Naive B cell (primary cell): ENCODE results near the gene DZIP1. TPM values are rescaled to one million over a fixed set of nuclear protein-coding genes. Genes with fewer than 3 reads are reported as not detected.
"Not testable (repeated sequence)": the region's sequence is repeated elsewhere in the genome, so short reads cannot be mapped to it uniquely, and the experiment has no call there.

Experiments
- ATAC-seq, 2 donors: fragments of 150-1000 bp; cut with Tn5 transposase; 2 replicates each; pipeline ENCODE4 v1.10.0; 2021; ENCODE audit warnings: low read depth in 2 of 2, mild to moderate bottlenecking in 2 of 2, moderate library complexity in 2 of 2
- DNase-seq: peaks from one replicate; pipeline ENCODE4 v3.0.0; 2022
- H3K27ac Mint-ChIP-seq, 6 donors: one replicate each; pipeline ENCODE4 v1.8.0; 2020 to 2022; ENCODE audit warnings: mild to moderate bottlenecking in 6 of 6, mixed read lengths in 6 of 6, moderate library complexity in 5 of 6, inconsistent platforms in 2 of 6
- H3K27me3 Mint-ChIP-seq, 3 donors: one replicate each; pipeline ENCODE4 v1.8.0; 2021 to 2022; ENCODE audit warnings: mixed read lengths in 3 of 3, mild to moderate bottlenecking in 1 of 3
- H3K36me3 Mint-ChIP-seq, 2 donors: one replicate each; pipeline ENCODE4 v1.8.0; 2020 to 2022; ENCODE audit warnings: mixed read lengths in 2 of 2, inconsistent platforms in 1 of 2, mild to moderate bottlenecking in 1 of 2
- H3K4me1 Mint-ChIP-seq, 3 donors: one replicate each; pipeline ENCODE4 v1.8.0; 2020 to 2022; ENCODE audit warnings: mixed read lengths in 3 of 3, inconsistent platforms in 1 of 3, mild to moderate bottlenecking in 1 of 3, moderate library complexity in 1 of 3
- H3K4me3 Mint-ChIP-seq, 8 donors: one replicate each; pipeline ENCODE4 v1.8.0; 2020 to 2022; ENCODE audit warnings: mild to moderate bottlenecking in 8 of 8, mixed read lengths in 8 of 8, moderate library complexity in 8 of 8, inconsistent platforms in 2 of 8
- H3K9me3 Mint-ChIP-seq, 7 donors: one replicate each; pipeline ENCODE4 v1.8.0; 2020 to 2022; ENCODE audit warnings: mixed read lengths in 7 of 7, mild to moderate bottlenecking in 5 of 7, inconsistent platforms in 2 of 7, moderate library complexity in 1 of 7
- polyA plus RNA-seq, 6 donors: library from polyadenylated mRNA; unstranded; fragments of 300-500 nt; fragmentation: Illumina TruSeq; gene quantifications; one replicate each; pipeline ENCODE4 v1.2.3, GENCODE V29; 2021; ENCODE audit warnings: low read depth in 6 of 6

DZIP1 gene
- polyA plus RNA-seq, 6 donors from 2014 or later, result not detected

- H3K4me3 Mint-ChIP-seq, result no peak overlapping the region
- H3K4me1 Mint-ChIP-seq, result no peaks in the 10 kb centered on the region
- no peak for DNase-seq
- H3K27ac Mint-ChIP-seq, result no peak overlapping the region
- H3K27me3 Mint-ChIP-seq, result peaks cover 8 to 17% (median 14%) of the 10 kb centered on the region in 3 donors
- H3K9me3 Mint-ChIP-seq, result peaks cover 0 to 10% (median 4%) of the 10 kb centered on the region in 7 donors
- H3K36me3 Mint-ChIP-seq, result no peaks in the 10 kb centered on the region
- no peak for ATAC-seq
Observed at GRCh38 chr13:95570016-95570415, 74.5 kb downstream of the DZIP1 start.

- DNase-seq, result no peak
- peak overlapping the region in 1 of 6 donors; percentile 44 for H3K27ac Mint-ChIP-seq
- no peaks in the 10 kb centered on the region for H3K4me1 Mint-ChIP-seq
- H3K9me3 Mint-ChIP-seq, result peaks cover 0 to 10% (median 4%) of the 10 kb centered on the region in 7 donors
- peaks cover 8 to 22% (median 10%) of the 10 kb centered on the region in 3 donors for H3K27me3 Mint-ChIP-seq
- no peaks in the 10 kb centered on the region for H3K36me3 Mint-ChIP-seq
- H3K4me3 Mint-ChIP-seq, result no peak overlapping the region
- no peak for ATAC-seq
Observed at GRCh38 chr13:95568131-95568530, 76.4 kb downstream of the DZIP1 start.

GRCh38 chr13:95565758-95566157, 78.7 kb downstream of the DZIP1 start:
- not testable (repeated sequence) for ATAC-seq, H3K27ac Mint-ChIP-seq, H3K36me3 Mint-ChIP-seq, H3K4me3 Mint-ChIP-seq, DNase-seq, H3K4me1 Mint-ChIP-seq
- H3K27me3 Mint-ChIP-seq, result peaks cover 8 to 10% (median 10%) of the 10 kb centered on the region in 3 donors
- H3K9me3 Mint-ChIP-seq, result peaks cover 0 to 10% (median 4%) of the 10 kb centered on the region in 7 donors

- ATAC-seq (no peak), DNase-seq (no peak)
- Mint-ChIP-seq H3K4me3 (no peak overlapping the region), H3K36me3 (no peaks in the 10 kb centered on the region), H3K9me3 (peaks cover 0 to 10% (median 4%) of the 10 kb centered on the region in 7 donors), H3K27me3 (peaks cover 10 to 11% (median 10%) of the 10 kb centered on the region in 3 donors), H3K4me1 (no peaks in the 10 kb centered on the region), H3K27ac (no peak overlapping the region)
Observed at GRCh38 chr13:95564733-95565291, 79.7 kb downstream of the DZIP1 start.

GRCh38 chr13:95564091-95564490, 80.4 kb downstream of the DZIP1 start:
- Mint-ChIP-seq H3K4me1 (no peaks in the 10 kb centered on the region), H3K27me3 (peaks cover 9 to 18% (median 10%) of the 10 kb centered on the region in 3 donors), H3K9me3 (peaks cover 0 to 10% (median 4%) of the 10 kb centered on the region in 7 donors), H3K4me3 (no peak overlapping the region), H3K36me3 (no peaks in the 10 kb centered on the region), H3K27ac (no peak overlapping the region)
- DNase-seq (no peak), ATAC-seq (no peak)

GRCh38 chr13:95560387-95560786, 84.1 kb downstream of the DZIP1 start:
- Mint-ChIP-seq H3K4me3 (no peak overlapping the region), H3K27me3 (peaks cover 13 to 27% (median 19%) of the 10 kb centered on the region in 3 donors), H3K36me3 (no peaks in the 10 kb centered on the region), H3K9me3 (no peaks in the 10 kb centered on the region), H3K27ac (no peak overlapping the region), H3K4me1 (no peaks in the 10 kb centered on the region)
- ATAC-seq (no peak), DNase-seq (no peak)

- no peak for ATAC-seq
- Mint-ChIP-seq H3K4me3 (no peak overlapping the region), H3K27ac (no peak overlapping the region), H3K4me1 (peaks cover 3 to 4% (median 3%) of the 10 kb centered on the region in 3 donors), H3K9me3 (peaks cover 0 to 5% (median 0%) of the 10 kb centered on the region in 7 donors), H3K36me3 (no peaks in the 10 kb centered on the region), H3K27me3 (peaks cover 19 to 37% (median 29%) of the 10 kb centered on the region in 3 donors)
- DNase-seq, result no peak
Observed at GRCh38 chr13:95559100-95559499, 85.4 kb downstream of the DZIP1 start.

- H3K4me3 Mint-ChIP-seq, result no peak overlapping the region
- peaks cover 31 to 52% (median 38%) of the 10 kb centered on the region in 3 donors for H3K27me3 Mint-ChIP-seq
- H3K36me3 Mint-ChIP-seq, result no peaks in the 10 kb centered on the region
- H3K27ac Mint-ChIP-seq, result no peak overlapping the region
- no peak for ATAC-seq
- H3K4me1 Mint-ChIP-seq, result peaks cover 3 to 13% (median 13%) of the 10 kb centered on the region in 3 donors
- peaks cover 0 to 6% (median 0%) of the 10 kb centered on the region in 7 donors for H3K9me3 Mint-ChIP-seq
- no peak for DNase-seq
Observed at GRCh38 chr13:95557013-95557412, 87.5 kb downstream of the DZIP1 start.

- ATAC-seq, result no peak
- peaks cover 0 to 10% (median 0%) of the 10 kb centered on the region in 7 donors for H3K9me3 Mint-ChIP-seq
- DNase-seq, result no peak
- H3K27ac Mint-ChIP-seq, result no peak overlapping the region
- H3K4me1 Mint-ChIP-seq, result peaks cover 3 to 15% (median 13%) of the 10 kb centered on the region in 3 donors
- H3K4me3 Mint-ChIP-seq, result peak overlapping the region in 6 of 8 donors; percentile 10 to 70 (median 59)
- no peaks in the 10 kb centered on the region for H3K36me3 Mint-ChIP-seq
- H3K27me3 Mint-ChIP-seq, result peaks cover 51 to 66% (median 64%) of the 10 kb centered on the region in 3 donors
Observed at GRCh38 chr13:95553581-95554385, 90.7 kb downstream of the DZIP1 start.

GRCh38 chr13:95552539-95553441, 91.7 kb downstream of the DZIP1 start, which contains the start of gene CLDN10:
Gene CLDN10 (plus strand): TSS chr13:95552720. CDS start chr13:95552754, 34 bp downstream.
- ATAC-seq (no peak), DNase-seq (no peak)
- H3K9me3 Mint-ChIP-seq, result peaks cover 0 to 10% (median 0%) of the 10 kb centered on the region in 7 donors
- peak within 1 kb of the TSS in 6 of 8 donors; percentile 32 to 70 (median 60) for H3K4me3 Mint-ChIP-seq
- H3K27me3 Mint-ChIP-seq, result peaks cover 51 to 73% (median 62%) of the 10 kb centered on the region in 3 donors
- H3K27ac Mint-ChIP-seq, result no peak within 1 kb of the TSS
- peaks cover 3 to 15% (median 13%) of the 10 kb centered on the region in 3 donors for H3K4me1 Mint-ChIP-seq
- H3K36me3 Mint-ChIP-seq, result no peaks in the 10 kb centered on the region

- peak overlapping the region in 3 of 8 donors; percentile 44 to 61 (median 50) for H3K4me3 Mint-ChIP-seq
- H3K9me3 Mint-ChIP-seq, result peaks cover 0 to 10% (median 0%) of the 10 kb centered on the region in 7 donors
- peaks cover 57 to 71% (median 68%) of the 10 kb centered on the region in 3 donors for H3K27me3 Mint-ChIP-seq
Observed at GRCh38 chr13:95552208-95552538, 92.3 kb downstream of the DZIP1 start.

GRCh38 chr13:95547531-95548167, 96.9 kb downstream of the DZIP1 start:
- Mint-ChIP-seq H3K27ac (no peak overlapping the region), H3K4me3 (no peak overlapping the region), H3K4me1 (peaks cover 0 to 3% (median 0%) of the 10 kb centered on the region in 3 donors), H3K36me3 (no peaks in the 10 kb centered on the region), H3K9me3 (peaks cover 0 to 10% (median 0%) of the 10 kb centered on the region in 7 donors), H3K27me3 (peaks cover 33 to 40% (median 36%) of the 10 kb centered on the region in 3 donors)
- no peak for ATAC-seq
- no peak for DNase-seq

More at GRCh38 chr13:95552208-95552538, 92.3 kb downstream of the DZIP1 start:
- DNase-seq, result no peak
- Mint-ChIP-seq H3K4me1 (peaks cover 3 to 15% (median 13%) of the 10 kb centered on the region in 3 donors), H3K27ac (no peak overlapping the region), H3K36me3 (no peaks in the 10 kb centered on the region)
- no peak for ATAC-seq
